ENCODE measurements around the gene FLRT1.

DNA sequence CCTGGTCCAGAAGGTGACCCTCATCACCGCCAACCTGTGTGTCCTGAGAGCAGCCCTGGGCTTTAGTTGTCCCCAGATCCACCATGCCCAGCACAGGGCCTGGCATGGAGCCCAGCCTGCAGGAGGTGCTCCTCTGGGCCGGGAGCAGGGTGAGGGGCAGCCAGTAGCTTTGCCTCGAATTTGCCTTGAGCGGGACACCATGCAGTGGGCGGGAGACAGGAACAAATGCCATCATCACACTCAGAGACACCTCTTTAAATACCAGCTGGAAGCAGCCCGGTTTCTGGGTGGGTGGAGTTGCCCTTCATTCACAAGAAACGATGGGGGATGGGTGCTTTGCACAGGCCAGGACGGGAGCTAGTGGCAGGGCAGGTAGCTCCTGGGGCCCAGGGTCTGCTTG is 19.3 kb downstream of the FLRT1 start:
- TF ChIP-seq YY1 (IDR thresholded peaks at IDR 0.05) (no peak), SP1 (IDR thresholded peaks at IDR 0.05) (no peak), TAF1 (conservative IDR thresholded peaks at IDR 0.05) (no peak), JUND (IDR thresholded peaks at IDR 0.05) (no peak), GABPA (IDR thresholded peaks at IDR 0.05 in 1 of 2, conservative IDR thresholded peaks at IDR 0.05 in 1 of 2) (no peak), RAD21 (IDR thresholded peaks at IDR 0.05) (no peak)
- TF ChIP-seq, protein P1, sequence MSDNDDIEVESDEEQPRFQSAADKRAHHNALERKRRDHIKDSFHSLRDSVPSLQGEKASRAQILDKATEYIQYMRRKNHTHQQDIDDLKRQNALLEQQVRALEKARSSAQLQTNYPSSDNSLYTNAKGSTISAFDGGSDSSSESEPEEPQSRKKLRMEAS (IDR thresholded peaks at IDR 0.05), result no peak
- TF ChIP-seq, protein P2, sequence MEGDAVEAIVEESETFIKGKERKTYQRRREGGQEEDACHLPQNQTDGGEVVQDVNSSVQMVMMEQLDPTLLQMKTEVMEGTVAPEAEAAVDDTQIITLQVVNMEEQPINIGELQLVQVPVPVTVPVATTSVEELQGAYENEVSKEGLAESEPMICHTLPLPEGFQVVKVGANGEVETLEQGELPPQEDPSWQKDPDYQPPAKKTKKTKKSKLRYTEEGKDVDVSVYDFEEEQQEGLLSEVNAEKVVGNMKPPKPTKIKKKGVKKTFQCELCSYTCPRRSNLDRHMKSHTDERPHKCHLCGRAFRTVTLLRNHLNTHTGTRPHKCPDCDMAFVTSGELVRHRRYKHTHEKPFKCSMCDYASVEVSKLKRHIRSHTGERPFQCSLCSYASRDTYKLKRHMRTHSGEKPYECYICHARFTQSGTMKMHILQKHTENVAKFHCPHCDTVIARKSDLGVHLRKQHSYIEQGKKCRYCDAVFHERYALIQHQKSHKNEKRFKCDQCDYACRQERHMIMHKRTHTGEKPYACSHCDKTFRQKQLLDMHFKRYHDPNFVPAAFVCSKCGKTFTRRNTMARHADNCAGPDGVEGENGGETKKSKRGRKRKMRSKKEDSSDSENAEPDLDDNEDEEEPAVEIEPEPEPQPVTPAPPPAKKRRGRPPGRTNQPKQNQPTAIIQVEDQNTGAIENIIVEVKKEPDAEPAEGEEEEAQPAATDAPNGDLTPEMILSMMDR (IDR thresholded peaks at IDR 0.05; ENCODE audit: low read depth, low read length, missing input control), result no peak
- TF ChIP-seq, protein P3, sequence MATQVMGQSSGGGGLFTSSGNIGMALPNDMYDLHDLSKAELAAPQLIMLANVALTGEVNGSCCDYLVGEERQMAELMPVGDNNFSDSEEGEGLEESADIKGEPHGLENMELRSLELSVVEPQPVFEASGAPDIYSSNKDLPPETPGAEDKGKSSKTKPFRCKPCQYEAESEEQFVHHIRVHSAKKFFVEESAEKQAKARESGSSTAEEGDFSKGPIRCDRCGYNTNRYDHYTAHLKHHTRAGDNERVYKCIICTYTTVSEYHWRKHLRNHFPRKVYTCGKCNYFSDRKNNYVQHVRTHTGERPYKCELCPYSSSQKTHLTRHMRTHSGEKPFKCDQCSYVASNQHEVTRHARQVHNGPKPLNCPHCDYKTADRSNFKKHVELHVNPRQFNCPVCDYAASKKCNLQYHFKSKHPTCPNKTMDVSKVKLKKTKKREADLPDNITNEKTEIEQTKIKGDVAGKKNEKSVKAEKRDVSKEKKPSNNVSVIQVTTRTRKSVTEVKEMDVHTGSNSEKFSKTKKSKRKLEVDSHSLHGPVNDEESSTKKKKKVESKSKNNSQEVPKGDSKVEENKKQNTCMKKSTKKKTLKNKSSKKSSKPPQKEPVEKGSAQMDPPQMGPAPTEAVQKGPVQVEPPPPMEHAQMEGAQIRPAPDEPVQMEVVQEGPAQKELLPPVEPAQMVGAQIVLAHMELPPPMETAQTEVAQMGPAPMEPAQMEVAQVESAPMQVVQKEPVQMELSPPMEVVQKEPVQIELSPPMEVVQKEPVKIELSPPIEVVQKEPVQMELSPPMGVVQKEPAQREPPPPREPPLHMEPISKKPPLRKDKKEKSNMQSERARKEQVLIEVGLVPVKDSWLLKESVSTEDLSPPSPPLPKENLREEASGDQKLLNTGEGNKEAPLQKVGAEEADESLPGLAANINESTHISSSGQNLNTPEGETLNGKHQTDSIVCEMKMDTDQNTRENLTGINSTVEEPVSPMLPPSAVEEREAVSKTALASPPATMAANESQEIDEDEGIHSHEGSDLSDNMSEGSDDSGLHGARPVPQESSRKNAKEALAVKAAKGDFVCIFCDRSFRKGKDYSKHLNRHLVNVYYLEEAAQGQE (IDR thresholded peaks at IDR 0.05), result no peak
